GM12878 (cell line): ENCODE data around the gene HLA-DPB1.

Experiments
- EZH2 ChIP-seq: IDR thresholded peaks from 2 replicates; pipeline ENCODE4 v1.6.1; 2012; ENCODE audit warnings: low read depth, mild to moderate bottlenecking, control low read depth, inconsistent platforms, low read length, borderline replicate concordance; ENCODE audit not compliant: control insufficient read depth
- POLR2AphosphoS5 ChIP-seq: IDR thresholded peaks from 2 replicates; pipeline ENCODE4 v1.6.1; 2011; ENCODE audit warnings: mild to moderate bottlenecking, low read length, inconsistent platforms
- TF ChIP-seq, protein P1 (sequence below): IDR thresholded peaks from 2 replicates; pipeline ENCODE4 v1.6.1; 2011; ENCODE audit warnings: borderline replicate concordance, low read depth, mild to moderate bottlenecking, moderate library complexity, mixed read lengths, low read length; ENCODE audit not compliant: insufficient read depth; ENCODE audit errors: extremely low read length

DNA sequence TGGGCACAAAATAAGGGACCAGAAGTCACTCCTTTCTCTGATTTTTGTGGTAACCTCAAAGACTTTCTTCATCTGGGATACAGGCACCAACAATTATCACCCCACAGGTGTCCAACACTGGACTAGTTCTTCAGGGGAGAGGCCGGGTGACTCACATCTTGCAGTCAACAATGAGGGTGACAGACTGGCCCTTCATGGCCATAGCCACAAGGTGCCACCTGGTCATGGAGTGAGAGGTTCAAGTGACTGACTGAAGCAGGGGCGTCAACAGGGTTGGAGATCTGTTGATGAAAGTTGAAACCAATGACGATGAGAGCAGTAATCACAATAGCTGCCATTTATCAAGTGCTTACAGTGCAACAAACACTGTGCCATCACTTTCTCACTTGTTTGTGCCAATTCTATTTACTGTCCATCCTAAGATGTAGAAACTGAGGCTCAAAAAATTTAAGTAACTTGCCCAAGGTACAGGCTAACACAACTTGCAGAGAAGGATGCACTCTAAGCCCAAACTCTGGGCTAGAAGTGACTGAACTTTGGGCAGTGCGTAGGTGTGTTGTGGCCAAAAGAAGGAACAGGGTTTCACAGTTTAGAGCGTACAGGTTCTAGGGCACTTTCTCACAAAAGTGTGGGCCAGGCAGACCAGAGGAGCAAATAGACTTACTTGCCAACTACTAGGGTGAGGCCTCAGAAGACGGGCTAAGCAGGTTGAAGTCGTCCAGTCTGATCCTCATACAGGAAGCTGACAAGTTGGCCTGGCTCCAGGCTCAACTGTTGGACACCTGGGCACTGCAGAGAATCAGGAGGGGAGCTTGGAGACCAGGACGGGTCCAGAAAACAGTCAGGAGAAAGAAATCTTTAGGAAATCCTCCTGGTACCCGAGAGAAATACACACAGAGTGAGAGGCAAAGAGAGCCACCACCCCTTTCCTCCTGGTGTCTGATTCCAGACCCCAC lies 30.4 kb downstream of the HLA-DPB1 start:
- no peak for TF ChIP-seq POLR2AphosphoS5
- no peak for TF ChIP-seq EZH2
- TF ChIP-seq, protein P1, sequence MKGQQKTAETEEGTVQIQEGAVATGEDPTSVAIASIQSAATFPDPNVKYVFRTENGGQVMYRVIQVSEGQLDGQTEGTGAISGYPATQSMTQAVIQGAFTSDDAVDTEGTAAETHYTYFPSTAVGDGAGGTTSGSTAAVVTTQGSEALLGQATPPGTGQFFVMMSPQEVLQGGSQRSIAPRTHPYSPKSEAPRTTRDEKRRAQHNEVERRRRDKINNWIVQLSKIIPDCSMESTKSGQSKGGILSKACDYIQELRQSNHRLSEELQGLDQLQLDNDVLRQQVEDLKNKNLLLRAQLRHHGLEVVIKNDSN, result no peak
